GM23338 (cell line): ENCODE data around the gene ABCC1.

Source experiments
- CREB1 ChIP-seq: fragments of 250-450 bp; sonication (Bioruptor Pico); IDR thresholded peaks from 2 replicates; pipeline ENCODE4 v1.5.0; 2020; ENCODE audit warnings: low read depth, mild to moderate bottlenecking, moderate library complexity
- EZH2 ChIP-seq: fragments of 200-600 bp; sonication (generic); IDR thresholded peaks from one replicate; pipeline ENCODE4 v1.8.0; 2017; ENCODE audit warnings: antibody characterized with exemption, mild to moderate bottlenecking, low read depth; ENCODE audit not compliant: unreplicated experiment
- EZH2phosphoT487 ChIP-seq: fragments of 200-600 bp; sonication (generic); IDR thresholded peaks from one replicate; pipeline ENCODE4 v1.8.1; 2018; ENCODE audit warnings: antibody characterized with exemption; ENCODE audit not compliant: unreplicated experiment
- JUNB ChIP-seq: IDR thresholded peaks from one replicate; pipeline ENCODE4 v1.6.1; 2016; ENCODE audit warnings: antibody characterized with exemption; ENCODE audit not compliant: unreplicated experiment
- NANOG ChIP-seq: IDR thresholded peaks from 2 replicates; pipeline ENCODE4 v1.6.1; 2016; ENCODE audit warnings: antibody characterized with exemption, borderline replicate concordance
- POLR2AphosphoS5 ChIP-seq: IDR thresholded peaks from 2 replicates; pipeline ENCODE4 v1.6.1; 2016; ENCODE audit warnings: antibody characterized with exemption, low read depth
- TF ChIP-seq, protein P1 (sequence below), 2 experiments: fragments of 200-600 bp in 1 of 2; sonication (generic) in 1 of 2; conservative IDR thresholded peaks; 2 replicates each; pipeline versions ENCODE4 v1.5.1 to v1.6.1; 2016 to 2017; ENCODE audit warnings: antibody characterized with exemption in 2 of 2, low read depth in 2 of 2, mild to moderate bottlenecking in 2 of 2, moderate library complexity in 1 of 2
- TF ChIP-seq, protein P2 (sequence below): fragments of 250-450 bp; sonication (Bioruptor Pico); IDR thresholded peaks from 2 replicates; pipeline ENCODE4 v1.5.0; 2020; ENCODE audit warnings: mild to moderate bottlenecking, moderate library complexity
- TF ChIP-seq, protein P3 (sequence below): IDR thresholded peaks from one replicate; pipeline ENCODE4 v1.6.1; 2018; ENCODE audit warnings: antibody characterized with exemption; ENCODE audit not compliant: unreplicated experiment

DNA sequence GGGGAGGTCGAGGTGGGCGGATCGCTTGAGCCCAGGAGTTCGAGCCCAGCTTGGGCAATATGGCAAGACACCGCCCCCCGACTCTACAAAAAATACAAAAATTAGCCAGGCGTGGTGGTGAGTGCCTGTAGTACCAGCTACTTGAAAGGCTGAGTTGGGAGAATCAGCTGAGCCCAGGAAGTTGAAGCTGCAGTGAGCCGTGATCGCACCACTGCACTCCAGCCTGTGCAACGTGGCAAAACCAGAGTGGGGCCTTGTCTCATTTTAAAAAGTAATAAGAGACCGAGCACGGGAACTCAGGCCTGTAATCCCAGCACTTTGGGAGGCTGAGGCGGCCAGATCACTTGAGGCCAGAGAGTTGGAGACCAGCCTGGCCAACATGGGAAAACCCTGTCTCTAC is 24.4 kb upstream of the ABCC1 start:
- no peak for TF ChIP-seq CREB1 (CRISPR knock-in tag)
- TF ChIP-seq EZH2 = no peak
- TF ChIP-seq EZH2phosphoT487 = no peak
- no peak for TF ChIP-seq POLR2AphosphoS5
- TF ChIP-seq, protein P1, sequence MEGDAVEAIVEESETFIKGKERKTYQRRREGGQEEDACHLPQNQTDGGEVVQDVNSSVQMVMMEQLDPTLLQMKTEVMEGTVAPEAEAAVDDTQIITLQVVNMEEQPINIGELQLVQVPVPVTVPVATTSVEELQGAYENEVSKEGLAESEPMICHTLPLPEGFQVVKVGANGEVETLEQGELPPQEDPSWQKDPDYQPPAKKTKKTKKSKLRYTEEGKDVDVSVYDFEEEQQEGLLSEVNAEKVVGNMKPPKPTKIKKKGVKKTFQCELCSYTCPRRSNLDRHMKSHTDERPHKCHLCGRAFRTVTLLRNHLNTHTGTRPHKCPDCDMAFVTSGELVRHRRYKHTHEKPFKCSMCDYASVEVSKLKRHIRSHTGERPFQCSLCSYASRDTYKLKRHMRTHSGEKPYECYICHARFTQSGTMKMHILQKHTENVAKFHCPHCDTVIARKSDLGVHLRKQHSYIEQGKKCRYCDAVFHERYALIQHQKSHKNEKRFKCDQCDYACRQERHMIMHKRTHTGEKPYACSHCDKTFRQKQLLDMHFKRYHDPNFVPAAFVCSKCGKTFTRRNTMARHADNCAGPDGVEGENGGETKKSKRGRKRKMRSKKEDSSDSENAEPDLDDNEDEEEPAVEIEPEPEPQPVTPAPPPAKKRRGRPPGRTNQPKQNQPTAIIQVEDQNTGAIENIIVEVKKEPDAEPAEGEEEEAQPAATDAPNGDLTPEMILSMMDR (conservative IDR thresholded peaks at IDR 0.05; ENCODE audit: low read depth in 2 of 2) = no peak
- TF ChIP-seq, protein P2, sequence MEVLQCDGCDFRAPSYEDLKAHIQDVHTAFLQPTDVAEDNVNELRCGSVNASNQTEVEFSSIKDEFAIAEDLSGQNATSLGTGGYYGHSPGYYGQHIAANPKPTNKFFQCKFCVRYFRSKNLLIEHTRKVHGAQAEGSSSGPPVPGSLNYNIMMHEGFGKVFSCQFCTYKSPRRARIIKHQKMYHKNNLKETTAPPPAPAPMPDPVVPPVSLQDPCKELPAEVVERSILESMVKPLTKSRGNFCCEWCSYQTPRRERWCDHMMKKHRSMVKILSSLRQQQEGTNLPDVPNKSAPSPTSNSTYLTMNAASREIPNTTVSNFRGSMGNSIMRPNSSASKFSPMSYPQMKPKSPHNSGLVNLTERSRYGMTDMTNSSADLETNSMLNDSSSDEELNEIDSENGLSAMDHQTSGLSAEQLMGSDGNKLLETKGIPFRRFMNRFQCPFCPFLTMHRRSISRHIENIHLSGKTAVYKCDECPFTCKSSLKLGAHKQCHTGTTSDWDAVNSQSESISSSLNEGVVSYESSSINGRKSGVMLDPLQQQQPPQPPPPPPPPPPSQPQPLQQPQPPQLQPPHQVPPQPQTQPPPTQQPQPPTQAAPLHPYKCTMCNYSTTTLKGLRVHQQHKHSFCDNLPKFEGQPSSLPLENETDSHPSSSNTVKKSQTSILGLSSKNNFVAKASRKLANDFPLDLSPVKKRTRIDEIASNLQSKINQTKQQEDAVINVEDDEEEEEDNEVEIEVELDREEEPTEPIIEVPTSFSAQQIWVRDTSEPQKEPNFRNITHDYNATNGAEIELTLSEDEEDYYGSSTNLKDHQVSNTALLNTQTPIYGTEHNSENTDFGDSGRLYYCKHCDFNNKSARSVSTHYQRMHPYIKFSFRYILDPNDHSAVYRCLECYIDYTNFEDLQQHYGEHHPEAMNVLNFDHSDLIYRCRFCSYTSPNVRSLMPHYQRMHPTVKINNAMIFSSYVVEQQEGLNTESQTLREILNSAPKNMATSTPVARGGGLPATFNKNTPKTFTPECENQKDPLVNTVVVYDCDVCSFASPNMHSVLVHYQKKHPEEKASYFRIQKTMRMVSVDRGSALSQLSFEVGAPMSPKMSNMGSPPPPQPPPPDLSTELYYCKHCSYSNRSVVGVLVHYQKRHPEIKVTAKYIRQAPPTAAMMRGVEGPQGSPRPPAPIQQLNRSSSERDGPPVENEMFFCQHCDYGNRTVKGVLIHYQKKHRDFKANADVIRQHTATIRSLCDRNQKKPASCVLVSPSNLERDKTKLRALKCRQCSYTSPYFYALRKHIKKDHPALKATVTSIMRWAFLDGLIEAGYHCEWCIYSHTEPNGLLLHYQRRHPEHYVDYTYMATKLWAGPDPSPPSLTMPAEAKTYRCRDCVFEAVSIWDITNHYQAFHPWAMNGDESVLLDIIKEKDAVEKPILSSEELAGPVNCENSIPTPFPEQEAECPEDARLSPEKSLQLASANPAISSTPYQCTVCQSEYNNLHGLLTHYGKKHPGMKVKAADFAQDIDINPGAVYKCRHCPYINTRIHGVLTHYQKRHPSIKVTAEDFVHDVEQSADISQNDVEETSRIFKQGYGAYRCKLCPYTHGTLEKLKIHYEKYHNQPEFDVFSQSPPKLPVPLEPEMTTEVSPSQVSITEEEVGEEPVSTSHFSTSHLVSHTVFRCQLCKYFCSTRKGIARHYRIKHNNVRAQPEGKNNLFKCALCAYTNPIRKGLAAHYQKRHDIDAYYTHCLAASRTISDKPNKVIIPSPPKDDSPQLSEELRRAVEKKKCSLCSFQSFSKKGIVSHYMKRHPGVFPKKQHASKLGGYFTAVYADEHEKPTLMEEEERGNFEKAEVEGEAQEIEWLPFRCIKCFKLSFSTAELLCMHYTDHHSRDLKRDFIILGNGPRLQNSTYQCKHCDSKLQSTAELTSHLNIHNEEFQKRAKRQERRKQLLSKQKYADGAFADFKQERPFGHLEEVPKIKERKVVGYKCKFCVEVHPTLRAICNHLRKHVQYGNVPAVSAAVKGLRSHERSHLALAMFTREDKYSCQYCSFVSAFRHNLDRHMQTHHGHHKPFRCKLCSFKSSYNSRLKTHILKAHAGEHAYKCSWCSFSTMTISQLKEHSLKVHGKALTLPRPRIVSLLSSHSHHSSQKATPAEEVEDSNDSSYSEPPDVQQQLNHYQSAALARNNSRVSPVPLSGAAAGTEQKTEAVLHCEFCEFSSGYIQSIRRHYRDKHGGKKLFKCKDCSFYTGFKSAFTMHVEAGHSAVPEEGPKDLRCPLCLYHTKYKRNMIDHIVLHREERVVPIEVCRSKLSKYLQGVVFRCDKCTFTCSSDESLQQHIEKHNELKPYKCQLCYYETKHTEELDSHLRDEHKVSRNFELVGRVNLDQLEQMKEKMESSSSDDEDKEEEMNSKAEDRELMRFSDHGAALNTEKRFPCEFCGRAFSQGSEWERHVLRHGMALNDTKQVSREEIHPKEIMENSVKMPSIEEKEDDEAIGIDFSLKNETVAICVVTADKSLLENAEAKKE = no peak
- TF ChIP-seq JUNB = no peak
- TF ChIP-seq NANOG = no peak
- TF ChIP-seq, protein P3, sequence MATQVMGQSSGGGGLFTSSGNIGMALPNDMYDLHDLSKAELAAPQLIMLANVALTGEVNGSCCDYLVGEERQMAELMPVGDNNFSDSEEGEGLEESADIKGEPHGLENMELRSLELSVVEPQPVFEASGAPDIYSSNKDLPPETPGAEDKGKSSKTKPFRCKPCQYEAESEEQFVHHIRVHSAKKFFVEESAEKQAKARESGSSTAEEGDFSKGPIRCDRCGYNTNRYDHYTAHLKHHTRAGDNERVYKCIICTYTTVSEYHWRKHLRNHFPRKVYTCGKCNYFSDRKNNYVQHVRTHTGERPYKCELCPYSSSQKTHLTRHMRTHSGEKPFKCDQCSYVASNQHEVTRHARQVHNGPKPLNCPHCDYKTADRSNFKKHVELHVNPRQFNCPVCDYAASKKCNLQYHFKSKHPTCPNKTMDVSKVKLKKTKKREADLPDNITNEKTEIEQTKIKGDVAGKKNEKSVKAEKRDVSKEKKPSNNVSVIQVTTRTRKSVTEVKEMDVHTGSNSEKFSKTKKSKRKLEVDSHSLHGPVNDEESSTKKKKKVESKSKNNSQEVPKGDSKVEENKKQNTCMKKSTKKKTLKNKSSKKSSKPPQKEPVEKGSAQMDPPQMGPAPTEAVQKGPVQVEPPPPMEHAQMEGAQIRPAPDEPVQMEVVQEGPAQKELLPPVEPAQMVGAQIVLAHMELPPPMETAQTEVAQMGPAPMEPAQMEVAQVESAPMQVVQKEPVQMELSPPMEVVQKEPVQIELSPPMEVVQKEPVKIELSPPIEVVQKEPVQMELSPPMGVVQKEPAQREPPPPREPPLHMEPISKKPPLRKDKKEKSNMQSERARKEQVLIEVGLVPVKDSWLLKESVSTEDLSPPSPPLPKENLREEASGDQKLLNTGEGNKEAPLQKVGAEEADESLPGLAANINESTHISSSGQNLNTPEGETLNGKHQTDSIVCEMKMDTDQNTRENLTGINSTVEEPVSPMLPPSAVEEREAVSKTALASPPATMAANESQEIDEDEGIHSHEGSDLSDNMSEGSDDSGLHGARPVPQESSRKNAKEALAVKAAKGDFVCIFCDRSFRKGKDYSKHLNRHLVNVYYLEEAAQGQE = no peak
